Endothelial cell of umbilical vein (primary cell): ENCODE results near the gene COL5A1. TPM values are rescaled to one million over a fixed set of nuclear protein-coding genes. Genes with fewer than 3 reads are reported as not detected.

Source experiments
- BruUV-seq: library from RNA; stranded (reverse); fragments of 400-500 nt; replicated peaks from 2 replicates; lab custom pipeline; 2021; lab: Mats Ljungman, UMichigan
- CTCF ChIA-PET: fragments of 300-600, 350-600 bp; sonication (Branson Sonifier 250); formaldehyde crosslinking; loops from one replicate; lab custom pipeline; 2021; ENCODE audit warnings: antibody characterized with exemption, inconsistent platforms; lab: Charles Lee
- POLR2A ChIA-PET: fragments of 300-600, 350-600 bp; sonication (Branson Sonifier 250); formaldehyde crosslinking; loops from one replicate; lab custom pipeline; 2021; ENCODE audit warnings: antibody characterized with exemption, inconsistent platforms; lab: Charles Lee
- DNase-seq: peaks from one replicate; pipeline ENCODE4 v3.0.0-alpha.2; 2011; ENCODE audit warnings: low read depth, low spot score
- FAIRE-seq: peaks from 2 replicates; lab custom pipeline; 2011; peaks lifted over from hg19 to GRCh38; lab: Jason Lieb, UNC
- H2AFZ ChIP-seq: 2 replicates; pipeline ENCODE4 v1.6.0; 2012; ENCODE audit warnings: low read depth, low read length, control low read depth, inconsistent platforms
- H3K27ac ChIP-seq: 2 replicates; pipeline ENCODE4 v1.5.1; 2011; ENCODE audit warnings: low read depth, mild to moderate bottlenecking, control low read depth, low read length, moderate library complexity; ENCODE audit not compliant: insufficient read depth
- H3K27me3 ChIP-seq, 2 experiments: 2 replicates each; pipeline versions ENCODE4 v1.6.0 to v1.6.1; 2011; ENCODE audit warnings: low read length in 2 of 2, mixed read lengths in 1 of 2; ENCODE audit not compliant: control insufficient read depth in 2 of 2, insufficient read depth in 2 of 2
- H3K36me3 ChIP-seq, 2 experiments: 2 replicates in 1 of 2; 3 replicates in 1 of 2; pipeline ENCODE4 v1.5.1; 2011; ENCODE audit warnings: low read length in 2 of 2, mild to moderate bottlenecking in 1 of 2, moderate library complexity in 1 of 2; ENCODE audit not compliant: control insufficient read depth in 2 of 2, insufficient read depth in 2 of 2; ENCODE audit errors: extremely low read depth in 1 of 2
- H3K4me1 ChIP-seq: 3 replicates; pipeline ENCODE4 v1.5.1; 2011; ENCODE audit warnings: mild to moderate bottlenecking, low read length; ENCODE audit not compliant: control insufficient read depth, insufficient read depth; ENCODE audit errors: extremely low read depth
- H3K4me2 ChIP-seq: 2 replicates; pipeline ENCODE4 v1.6.1; 2011; ENCODE audit warnings: low read length, control low read depth, mixed read lengths; ENCODE audit not compliant: insufficient read depth
- H3K4me3 ChIP-seq, 3 experiments: fragments of 200-600 bp in 1 of 3; sonication (generic), shearing (Covaris generic) in 1 of 3; replicated peaks in 1 of 3; 2 replicates each; pipeline ENCODE4 v1.5.1; 2011 to 2016; ENCODE audit warnings: control low read depth in 3 of 3, low read length in 3 of 3, mild to moderate bottlenecking in 2 of 3, inconsistent platforms in 1 of 3, low read depth in 1 of 3, moderate library complexity in 1 of 3; ENCODE audit not compliant: insufficient read depth in 1 of 3
- H3K79me2 ChIP-seq: 2 replicates; pipeline ENCODE4 v1.6.0; 2012; ENCODE audit warnings: low read length, inconsistent platforms; ENCODE audit not compliant: control insufficient read depth, insufficient read depth
- H3K9ac ChIP-seq: replicated peaks from 2 replicates; pipeline ENCODE3; 2011; ENCODE audit warnings: low read length, control low read depth; ENCODE audit not compliant: insufficient read depth; ENCODE audit errors: extremely low read depth
- H3K9me1 ChIP-seq: replicated peaks from 3 replicates; pipeline ENCODE4 v1.6.0; 2011; ENCODE audit warnings: mild to moderate bottlenecking, low read length; ENCODE audit not compliant: control insufficient read depth, insufficient read depth; ENCODE audit errors: extremely low read depth
- H3K9me3 ChIP-seq: replicated peaks from 2 replicates; pipeline ENCODE4 v1.5.1; 2012; ENCODE audit warnings: low read length, inconsistent platforms; ENCODE audit not compliant: control insufficient read depth, insufficient read depth
- H4K20me1 ChIP-seq: replicated peaks from 2 replicates; pipeline ENCODE3; 2011; ENCODE audit warnings: mild to moderate bottlenecking, low read length; ENCODE audit not compliant: control insufficient read depth, insufficient read depth; ENCODE audit errors: extremely low read depth
- CTCF ChIP-seq, 2 donors: IDR thresholded peaks; 1 replicate in 1 of 2; 2 replicates in 1 of 2; pipeline ENCODE4 v1.5.1; 2011; ENCODE audit warnings: low read length in 2 of 2, mild to moderate bottlenecking in 2 of 2, moderate library complexity in 2 of 2, control low read depth in 1 of 2, inconsistent platforms in 1 of 2, low read depth in 1 of 2; ENCODE audit not compliant: insufficient read depth in 1 of 2; ENCODE audit errors: extremely low read depth in 1 of 2
- EZH2 ChIP-seq: IDR thresholded peaks from 2 replicates; pipeline ENCODE4 v1.6.1; 2012; ENCODE audit warnings: borderline replicate concordance, low read depth, mild to moderate bottlenecking, moderate library complexity, low read length, inconsistent platforms; ENCODE audit not compliant: severe bottlenecking
- FOS ChIP-seq: IDR thresholded peaks from 2 replicates; pipeline ENCODE4 v1.6.1; 2011; ENCODE audit warnings: mild to moderate bottlenecking, low read length, moderate library complexity, borderline replicate concordance; ENCODE audit not compliant: insufficient read depth
- GATA2 ChIP-seq: IDR thresholded peaks from 2 replicates; pipeline ENCODE4 v1.7.0; 2011; ENCODE audit warnings: low read depth, mild to moderate bottlenecking, moderate library complexity, mixed read lengths, low read length; ENCODE audit not compliant: insufficient read length, insufficient read depth
- JUN ChIP-seq: IDR thresholded peaks from 2 replicates; pipeline ENCODE4 v1.6.1; 2011; ENCODE audit warnings: borderline replicate concordance, low read depth; ENCODE audit not compliant: insufficient read length, insufficient read depth
- MYC ChIP-seq: IDR thresholded peaks from one replicate; pipeline ENCODE4 v1.6.1; 2011; ENCODE audit warnings: mild to moderate bottlenecking, low read depth, low read length
- POLR2A ChIP-seq: IDR thresholded peaks from 2 replicates; pipeline ENCODE4 v1.6.1; 2012; ENCODE audit warnings: low read depth, mild to moderate bottlenecking, control low read depth, low read length
- POLR2AphosphoS5 ChIP-seq: IDR thresholded peaks from 2 replicates; pipeline ENCODE4 v1.6.1; 2012; ENCODE audit warnings: low read depth, mild to moderate bottlenecking, control low read depth, low read length, moderate library complexity; ENCODE audit not compliant: insufficient read depth
- dilution Hi-C: fragments of 300-500 bp; cut with MboI; formaldehyde crosslinking; loops from one replicate; pipeline ENCODE4 v1.15.0; 2019; ENCODE audit warnings: low sequenced_read_pairs; ENCODE audit not compliant: extremely low pct_ligation_motif_present
- intact Hi-C: fragments of 100-400 bp; cut with micrococcal nuclease; formaldehyde crosslinking; loops from one replicate; pipeline ENCODE4 v1.10.0; 2022
- polyA plus RNA-seq, 4 experiments: library from polyadenylated mRNA; depleted of rRNA in 3 of 4; stranded (reverse) in 3 of 4; unstranded in 1 of 4; fragments of >200 nt; gene quantifications; 2 replicates each; pipeline versions ENCODE4 v1.2.1 to v1.2.3, GENCODE V29; 2011 to 2012; ENCODE audit warnings: missing spikeins in 1 of 4
- total RNA-seq: library from RNA; stranded (reverse); gene quantifications from 2 replicates; pipeline ENCODE4 v1.2.3, GENCODE V29; 2021
- TF ChIP-seq, protein P1 (sequence below): IDR thresholded peaks from 2 replicates; pipeline ENCODE4 v1.6.1; 2011; ENCODE audit not compliant: insufficient read depth, insufficient read length

The COL5A1 gene
- total and polyA plus RNA-seq, 2 donors (not counting 3 experiments of a cell fraction or from before 2014, with no cell fraction given): 97.4 to 175 TPM

GRCh38 chr9:134634176-134634575 is 7.4 kb upstream of the COL5A1 start:
- BruUV-seq: no TSS peak
- Histone ChIP-seq H3K4me1 (no peaks in the 10 kb centered on the region), H3K79me2 (no peaks in the 10 kb centered on the region), H4K20me1 (no peaks in the 10 kb centered on the region), H3K9ac (no peak overlapping the region), H3K4me3 (no peak overlapping the region), H3K27ac (no peak overlapping the region), H3K27me3 (no peaks in the 10 kb centered on the region), H3K9me3 (no peaks in the 10 kb centered on the region), H3K36me3 (no peaks in the 10 kb centered on the region), H3K9me1 (no peaks in the 10 kb centered on the region), H3K4me2 (no peak overlapping the region), H2AFZ (no peak overlapping the region)
- ChIA-PET CTCF (no interaction called here), POLR2A (no interaction called here)
- FAIRE-seq: no peak
- TF ChIP-seq EZH2: no peak
- TF ChIP-seq POLR2AphosphoS5: no peak
- no peak for TF ChIP-seq CTCF (IDR thresholded peaks at IDR 0.05; ENCODE audit: extremely low read depth in 1 of 2, insufficient read depth in 1 of 2, low read depth in 1 of 2, low read length in 2 of 2)
- no peak for TF ChIP-seq FOS
- TF ChIP-seq POLR2A: no peak
- no peak for DNase-seq
- dilution Hi-C loops: no loop called here
- intact Hi-C loops: no loop called here

GRCh38 chr9:134634667-134635230 is 6.9 kb upstream of the COL5A1 start:
- H3K9ac ChIP-seq: no peak overlapping the region
- H3K36me3 ChIP-seq: no peaks in the 10 kb centered on the region
- H3K4me3 ChIP-seq: no peak overlapping the region
- H3K4me2 ChIP-seq: no peak overlapping the region
- no peaks in the 10 kb centered on the region for H3K4me1 ChIP-seq
- no peaks in the 10 kb centered on the region for H3K79me2 ChIP-seq
- ChIA-PET CTCF (no interaction called here), POLR2A (no interaction called here)
- no peaks in the 10 kb centered on the region for H3K27me3 ChIP-seq
- FAIRE-seq: no peak
- BruUV-seq: no TSS peak
- no peaks in the 10 kb centered on the region for H3K9me3 ChIP-seq
- H2AFZ ChIP-seq: no peak overlapping the region
- intact Hi-C loops: no loop called here
- DNase-seq: no peak
- dilution Hi-C loops: no loop called here
- TF ChIP-seq CTCF (IDR thresholded peaks at IDR 0.05; ENCODE audit: extremely low read depth in 1 of 2, insufficient read depth in 1 of 2, low read depth in 1 of 2, low read length in 2 of 2) (no peak), GATA2 (no peak), JUN (no peak), FOS (no peak), MYC (no peak), POLR2A (no peak), POLR2AphosphoS5 (no peak), EZH2 (no peak)
- TF ChIP-seq, protein P1, sequence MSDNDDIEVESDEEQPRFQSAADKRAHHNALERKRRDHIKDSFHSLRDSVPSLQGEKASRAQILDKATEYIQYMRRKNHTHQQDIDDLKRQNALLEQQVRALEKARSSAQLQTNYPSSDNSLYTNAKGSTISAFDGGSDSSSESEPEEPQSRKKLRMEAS: no peak
- H3K9me1 ChIP-seq: no peaks in the 10 kb centered on the region
- H4K20me1 ChIP-seq: no peaks in the 10 kb centered on the region
- no peak overlapping the region for H3K27ac ChIP-seq
